Measurements from ENCODE around the gene S100A3.
"Not testable (repeated sequence)": the region's sequence is repeated elsewhere in the genome, so short reads cannot be mapped to it uniquely, and the experiment has no call there.

Gene S100A3

GRCh38 chr1:153568367-153569099 is 19.5 kb upstream of the S100A3 start:
- DNase-seq, result peak; percentile 91

GRCh38 chr1:153567621-153568366 is 18.7 kb upstream of the S100A3 start:
- DNase-seq, result peak; percentile 61

- peak; percentile 96 for DNase-seq
Observed at GRCh38 chr1:153566414-153567371, 17.6 kb upstream of the S100A3 start.

GRCh38 chr1:153565529-153566374 is 16.7 kb upstream of the S100A3 start, which contains the start of gene S100A2:
Gene S100A2 (minus strand): TSS chr1:153565844. CDS start chr1:153563877, 1,967 bp downstream.
- peak; percentile 62 for DNase-seq

- DNase-seq, result no peak
Observed at GRCh38 chr1:153563991-153564390, 14.9 kb upstream of the S100A3 start.

DNA sequence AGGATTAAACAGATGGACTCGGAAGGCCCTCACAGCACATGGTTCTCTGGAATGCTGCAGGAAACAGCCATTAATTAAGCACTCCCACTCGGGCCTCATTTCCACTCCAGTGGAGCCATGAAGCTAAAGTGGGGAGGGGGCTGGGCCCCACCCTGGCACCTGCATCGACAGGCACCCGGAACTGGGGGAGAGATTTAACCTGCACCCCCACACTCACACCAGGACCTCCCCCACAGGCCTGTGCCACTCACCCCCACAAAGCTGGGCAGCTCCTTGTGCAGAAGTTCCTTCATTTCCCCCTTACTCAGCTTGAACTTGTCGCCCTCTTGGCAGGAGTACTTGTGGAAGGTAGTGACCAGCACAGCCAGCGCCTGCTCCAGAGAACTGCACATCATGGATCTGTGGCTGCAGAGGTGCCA is 14.4 kb upstream of the S100A3 start:
- DNase-seq, result no peak

DNA sequence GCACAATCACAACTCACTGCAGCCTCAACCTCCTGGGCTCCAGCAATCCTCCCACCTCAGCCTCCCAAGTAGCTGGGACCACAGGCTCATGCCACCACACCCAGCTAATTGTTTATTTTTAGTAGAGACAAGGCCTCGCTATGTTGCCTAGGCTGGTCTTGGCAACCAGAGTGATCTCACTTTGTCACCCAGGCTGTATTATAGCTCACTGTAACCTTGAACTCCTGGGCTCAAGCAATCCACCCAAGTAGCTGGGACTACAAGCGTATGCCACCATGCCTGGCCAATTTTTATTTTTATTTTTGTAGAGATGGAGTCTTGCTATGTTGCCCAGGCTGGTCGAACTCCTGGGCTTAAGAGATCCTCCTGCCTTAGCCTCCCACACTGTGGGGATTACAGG is 13.0 kb upstream of the S100A3 start:
- not testable (repeated sequence) for DNase-seq

DNA sequence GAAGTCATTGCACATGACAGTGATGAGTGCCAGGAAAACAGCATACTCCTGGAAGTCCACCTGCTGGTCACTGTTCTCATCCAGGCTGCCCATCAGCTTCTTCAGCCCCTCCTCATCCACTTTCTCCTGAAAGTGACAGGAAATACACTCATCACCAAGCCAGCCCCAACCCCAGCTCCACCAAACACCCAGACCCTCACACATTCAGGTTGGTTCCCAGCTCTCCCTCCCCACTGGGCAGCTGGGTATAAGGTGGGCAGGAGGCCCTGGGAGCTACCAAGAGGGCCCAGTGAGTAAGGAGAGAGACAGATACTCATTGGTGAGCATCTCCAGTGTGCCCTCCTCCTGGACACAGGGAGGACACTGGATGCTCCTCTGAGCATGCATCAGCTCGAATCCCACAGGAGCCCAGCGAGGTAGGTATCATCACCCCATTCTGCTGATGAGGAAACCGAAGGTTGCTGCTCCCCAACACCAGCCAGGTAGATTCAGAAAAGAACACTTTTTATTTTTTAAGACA is 12.5 kb upstream of the S100A3 start:
- DNase-seq, result no peak

GRCh38 chr1:153560771-153561465 is 11.9 kb upstream of the S100A3 start:
- DNase-seq, result no peak

GRCh38 chr1:153560241-153560640 is 11.2 kb upstream of the S100A3 start:
- DNase-seq, result no peak

- DNase-seq, result no peak
Observed at GRCh38 chr1:153557877-153558276, 8.8 kb upstream of the S100A3 start.

GRCh38 chr1:153556348-153556747 is 7.3 kb upstream of the S100A3 start:
- DNase-seq, result no peak

GRCh38 chr1:153553830-153554541 is 4.9 kb upstream of the S100A3 start:
- no peak for DNase-seq

DNA sequence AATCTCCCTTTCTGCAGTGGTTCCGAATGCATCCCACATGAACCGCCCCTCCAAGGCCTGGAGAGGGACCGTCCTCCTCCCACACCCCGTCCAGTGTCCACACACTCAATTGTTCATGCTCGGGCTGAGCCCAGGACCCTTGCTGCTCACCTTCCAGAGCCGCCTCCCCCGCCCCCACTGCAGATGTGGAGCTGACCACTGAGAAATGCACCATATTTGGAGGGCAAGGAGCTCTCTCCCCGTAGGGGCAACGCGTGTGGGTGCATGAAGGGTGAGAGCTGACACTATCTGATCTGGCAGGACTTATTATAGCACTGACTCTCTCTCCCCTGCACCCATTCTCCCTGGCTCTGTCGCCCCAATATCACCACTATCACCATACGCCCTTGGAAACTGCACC is 4.0 kb upstream of the S100A3 start:
- no peak for DNase-seq

- no peak for DNase-seq
Observed at GRCh38 chr1:153552335-153552734, 3.3 kb upstream of the S100A3 start.

DNA sequence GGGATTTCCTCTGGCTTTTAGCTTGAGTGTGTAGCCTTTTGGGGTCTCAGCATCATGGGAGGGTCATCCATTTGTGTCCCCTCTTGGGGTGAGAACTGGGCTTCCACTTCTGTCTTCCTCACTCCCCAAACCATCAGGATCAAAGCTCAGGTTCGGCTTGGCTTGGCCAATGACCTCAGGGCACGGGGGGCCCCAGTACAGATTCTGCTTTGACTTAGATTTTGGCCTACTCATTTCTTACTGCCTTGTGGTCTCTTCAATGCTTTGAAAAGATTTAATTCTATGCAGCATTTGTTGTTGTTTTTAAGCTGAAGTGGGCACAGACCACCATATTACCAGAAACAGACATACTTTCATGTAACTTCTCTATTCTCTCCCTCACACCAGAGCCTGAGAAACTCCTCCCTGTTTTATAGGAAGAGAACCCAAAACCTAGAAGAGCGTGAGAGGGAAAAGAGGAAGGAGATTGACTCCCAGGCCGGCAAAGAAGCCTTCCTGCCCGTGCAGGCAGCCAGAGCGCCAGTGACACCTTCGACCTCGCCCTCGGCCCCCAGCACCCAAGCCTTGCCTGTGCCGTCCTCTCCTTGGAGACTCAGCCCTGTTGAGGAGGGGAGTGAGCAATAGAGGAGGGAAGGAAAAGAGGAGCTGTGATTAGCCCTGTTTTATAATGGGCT is 1.9 kb upstream of the S100A3 start:
- DNase-seq, result no peak

DNA sequence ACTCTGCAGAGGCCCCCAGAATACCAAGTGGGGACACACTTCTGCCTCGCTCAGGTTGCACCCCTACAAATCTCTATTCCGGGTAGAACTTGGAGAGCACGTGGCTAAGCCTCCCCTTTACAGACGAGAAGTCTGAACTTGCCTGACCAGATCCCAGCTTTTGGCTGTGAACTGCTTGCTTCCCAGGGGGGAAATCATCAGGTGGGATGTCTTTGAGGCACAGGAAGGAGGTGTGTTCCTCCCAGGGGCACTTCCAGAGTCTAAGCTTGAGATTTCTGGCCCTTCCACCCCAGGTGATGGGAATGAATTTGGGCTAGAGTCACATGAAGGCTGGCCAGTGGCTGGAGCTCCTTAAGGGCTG is 1.3 kb upstream of the S100A3 start:
- no peak for DNase-seq

- no peak for DNase-seq
Observed at GRCh38 chr1:153549741-153550397, 811 bp upstream of the S100A3 start.
